C4-2B (cell line): Measurements from ENCODE around the gene ARRDC1.
"Not testable (repeated sequence)": the region's sequence is repeated elsewhere in the genome, so short reads cannot be mapped to it uniquely, and the experiment has no call there.

ENCODE experiments used
- ZFX ChIP-seq: fragments of 450-650 bp; IDR thresholded peaks from 2 replicates; pipeline ENCODE4 v1.6.1; 2017
- TF ChIP-seq, protein P1 (sequence below): fragments of 450-650 bp; conservative IDR thresholded peaks from 2 replicates; pipeline ENCODE4 v1.5.1; 2017; ENCODE audit warnings: mild to moderate bottlenecking

DNA sequence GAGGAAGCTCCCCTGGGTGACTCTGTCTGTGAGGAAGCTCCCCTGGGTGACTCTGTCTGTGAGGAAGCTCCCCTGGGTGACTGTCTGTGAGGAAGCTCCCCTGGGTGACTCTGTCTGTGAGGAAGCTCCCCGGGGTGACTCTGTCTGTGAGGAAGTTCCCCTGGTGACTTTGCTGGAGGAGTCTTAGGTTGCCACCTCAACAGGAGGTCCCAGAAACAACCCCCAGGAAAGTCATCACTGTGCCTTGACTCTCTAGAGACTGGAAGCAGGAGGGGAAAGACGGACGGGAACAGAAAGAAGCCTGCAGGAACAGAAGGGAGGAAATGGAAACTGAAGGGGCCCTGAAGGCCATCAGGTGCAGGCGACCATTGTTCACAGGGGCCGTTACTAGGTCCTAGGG lies 37.0 kb upstream of the ARRDC1 start:
- TF ChIP-seq, protein P1, sequence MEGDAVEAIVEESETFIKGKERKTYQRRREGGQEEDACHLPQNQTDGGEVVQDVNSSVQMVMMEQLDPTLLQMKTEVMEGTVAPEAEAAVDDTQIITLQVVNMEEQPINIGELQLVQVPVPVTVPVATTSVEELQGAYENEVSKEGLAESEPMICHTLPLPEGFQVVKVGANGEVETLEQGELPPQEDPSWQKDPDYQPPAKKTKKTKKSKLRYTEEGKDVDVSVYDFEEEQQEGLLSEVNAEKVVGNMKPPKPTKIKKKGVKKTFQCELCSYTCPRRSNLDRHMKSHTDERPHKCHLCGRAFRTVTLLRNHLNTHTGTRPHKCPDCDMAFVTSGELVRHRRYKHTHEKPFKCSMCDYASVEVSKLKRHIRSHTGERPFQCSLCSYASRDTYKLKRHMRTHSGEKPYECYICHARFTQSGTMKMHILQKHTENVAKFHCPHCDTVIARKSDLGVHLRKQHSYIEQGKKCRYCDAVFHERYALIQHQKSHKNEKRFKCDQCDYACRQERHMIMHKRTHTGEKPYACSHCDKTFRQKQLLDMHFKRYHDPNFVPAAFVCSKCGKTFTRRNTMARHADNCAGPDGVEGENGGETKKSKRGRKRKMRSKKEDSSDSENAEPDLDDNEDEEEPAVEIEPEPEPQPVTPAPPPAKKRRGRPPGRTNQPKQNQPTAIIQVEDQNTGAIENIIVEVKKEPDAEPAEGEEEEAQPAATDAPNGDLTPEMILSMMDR = not testable (repeated sequence)
- TF ChIP-seq ZFX = not testable (repeated sequence)
